Measurements from ENCODE around the gene TBC1D2.

DNA sequence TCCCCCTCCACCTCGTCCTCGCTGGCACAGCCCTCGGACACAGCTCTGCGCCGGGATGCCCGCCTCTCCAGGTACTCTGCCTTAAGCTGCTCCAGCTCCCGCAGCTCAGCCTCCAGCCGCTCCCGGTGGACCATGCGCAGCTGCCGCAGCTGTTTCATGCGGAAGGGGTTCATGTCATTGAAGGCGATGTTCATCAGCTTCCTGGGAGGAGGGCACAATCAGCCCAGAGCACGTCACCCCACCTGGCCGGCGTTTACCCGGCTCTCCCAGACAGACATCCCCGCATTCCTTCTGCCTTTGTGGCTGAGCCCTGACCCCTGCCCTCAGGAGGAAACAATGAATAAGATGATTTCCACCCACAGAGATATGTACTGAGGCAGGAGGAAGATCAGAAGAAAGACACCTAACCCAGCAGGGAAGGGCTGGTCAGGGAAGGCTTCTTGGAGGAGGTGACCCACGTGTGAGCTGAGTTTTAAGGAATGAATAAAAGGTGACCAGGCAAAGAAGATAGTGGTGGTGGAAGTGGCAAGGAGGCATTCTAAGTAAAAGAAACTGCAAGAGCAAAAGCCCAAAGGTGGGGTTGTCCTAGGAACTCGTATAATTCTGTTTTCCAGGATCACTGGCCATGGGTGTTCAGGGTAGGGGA, 55.9 kb downstream of the TBC1D2 start:
- TF ChIP-seq, protein P1, sequence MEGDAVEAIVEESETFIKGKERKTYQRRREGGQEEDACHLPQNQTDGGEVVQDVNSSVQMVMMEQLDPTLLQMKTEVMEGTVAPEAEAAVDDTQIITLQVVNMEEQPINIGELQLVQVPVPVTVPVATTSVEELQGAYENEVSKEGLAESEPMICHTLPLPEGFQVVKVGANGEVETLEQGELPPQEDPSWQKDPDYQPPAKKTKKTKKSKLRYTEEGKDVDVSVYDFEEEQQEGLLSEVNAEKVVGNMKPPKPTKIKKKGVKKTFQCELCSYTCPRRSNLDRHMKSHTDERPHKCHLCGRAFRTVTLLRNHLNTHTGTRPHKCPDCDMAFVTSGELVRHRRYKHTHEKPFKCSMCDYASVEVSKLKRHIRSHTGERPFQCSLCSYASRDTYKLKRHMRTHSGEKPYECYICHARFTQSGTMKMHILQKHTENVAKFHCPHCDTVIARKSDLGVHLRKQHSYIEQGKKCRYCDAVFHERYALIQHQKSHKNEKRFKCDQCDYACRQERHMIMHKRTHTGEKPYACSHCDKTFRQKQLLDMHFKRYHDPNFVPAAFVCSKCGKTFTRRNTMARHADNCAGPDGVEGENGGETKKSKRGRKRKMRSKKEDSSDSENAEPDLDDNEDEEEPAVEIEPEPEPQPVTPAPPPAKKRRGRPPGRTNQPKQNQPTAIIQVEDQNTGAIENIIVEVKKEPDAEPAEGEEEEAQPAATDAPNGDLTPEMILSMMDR (IDR thresholded peaks at IDR 0.05; ENCODE audit: low read depth, low read length), result no peak
- no peak for TF ChIP-seq POLR2A (IDR thresholded peaks at IDR 0.05; ENCODE audit: extremely low read depth, insufficient read length)
- TF ChIP-seq, protein P2, sequence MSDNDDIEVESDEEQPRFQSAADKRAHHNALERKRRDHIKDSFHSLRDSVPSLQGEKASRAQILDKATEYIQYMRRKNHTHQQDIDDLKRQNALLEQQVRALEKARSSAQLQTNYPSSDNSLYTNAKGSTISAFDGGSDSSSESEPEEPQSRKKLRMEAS (IDR thresholded peaks at IDR 0.05; ENCODE audit: low read depth, low read length), result no peak

All from NB4 (cell line).